ENCODE measurements around the gene KREMEN1.

DNA sequence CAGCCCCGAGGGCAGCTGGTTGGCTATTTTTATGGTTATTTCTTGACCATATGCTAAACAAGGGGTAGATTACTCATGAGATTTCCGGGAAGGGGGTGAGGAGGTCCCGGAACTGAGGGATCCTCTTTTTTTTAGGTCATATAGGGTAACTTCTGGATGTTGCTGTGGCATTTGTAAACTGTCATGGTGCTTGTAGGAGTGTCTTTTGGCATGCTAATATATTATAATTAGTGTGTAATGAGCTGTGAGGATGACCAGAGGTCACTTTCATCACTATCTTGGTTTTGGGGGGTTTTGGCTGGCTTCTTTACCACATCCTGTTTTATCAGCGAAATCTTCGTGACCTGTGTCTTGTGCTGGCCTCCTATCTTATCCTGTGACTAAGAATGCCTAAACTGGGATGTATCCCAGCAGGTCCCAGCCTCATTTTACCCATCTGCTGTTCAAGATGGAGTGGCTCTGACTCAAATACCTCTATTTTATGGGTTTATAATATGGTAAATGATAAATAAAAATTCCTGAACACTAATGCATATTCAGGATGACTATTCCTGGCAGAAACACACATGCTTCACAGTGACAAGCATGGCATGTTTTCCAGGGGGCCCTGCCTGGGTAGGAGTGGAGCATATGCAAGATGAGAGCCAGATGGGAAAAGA is 11.2 kb downstream of the KREMEN1 start:
- TF ChIP-seq, protein P1, sequence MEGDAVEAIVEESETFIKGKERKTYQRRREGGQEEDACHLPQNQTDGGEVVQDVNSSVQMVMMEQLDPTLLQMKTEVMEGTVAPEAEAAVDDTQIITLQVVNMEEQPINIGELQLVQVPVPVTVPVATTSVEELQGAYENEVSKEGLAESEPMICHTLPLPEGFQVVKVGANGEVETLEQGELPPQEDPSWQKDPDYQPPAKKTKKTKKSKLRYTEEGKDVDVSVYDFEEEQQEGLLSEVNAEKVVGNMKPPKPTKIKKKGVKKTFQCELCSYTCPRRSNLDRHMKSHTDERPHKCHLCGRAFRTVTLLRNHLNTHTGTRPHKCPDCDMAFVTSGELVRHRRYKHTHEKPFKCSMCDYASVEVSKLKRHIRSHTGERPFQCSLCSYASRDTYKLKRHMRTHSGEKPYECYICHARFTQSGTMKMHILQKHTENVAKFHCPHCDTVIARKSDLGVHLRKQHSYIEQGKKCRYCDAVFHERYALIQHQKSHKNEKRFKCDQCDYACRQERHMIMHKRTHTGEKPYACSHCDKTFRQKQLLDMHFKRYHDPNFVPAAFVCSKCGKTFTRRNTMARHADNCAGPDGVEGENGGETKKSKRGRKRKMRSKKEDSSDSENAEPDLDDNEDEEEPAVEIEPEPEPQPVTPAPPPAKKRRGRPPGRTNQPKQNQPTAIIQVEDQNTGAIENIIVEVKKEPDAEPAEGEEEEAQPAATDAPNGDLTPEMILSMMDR (conservative IDR thresholded peaks at IDR 0.05 in 1 of 2, IDR thresholded peaks at IDR 0.05 in 1 of 2; ENCODE audit: extremely low read depth in 1 of 2, insufficient read depth in 1 of 2, low read depth in 1 of 2, low read length in 2 of 2) = no peak
- TF ChIP-seq EZH2 (IDR thresholded peaks at IDR 0.05; ENCODE audit: borderline replicate concordance, low read length) = no peak

Measured in mammary epithelial cell (primary cell).